ENCODE measurements around the gene HIRA. TPM values are rescaled to one million over a fixed set of nuclear protein-coding genes. Genes with fewer than 3 reads are reported as not detected.
"Not testable (repeated sequence)": the region's sequence is repeated elsewhere in the genome, so short reads cannot be mapped to it uniquely, and the experiment has no call there.

HIRA gene
- polyA plus RNA-seq, 1 experiment = 17.1 TPM

DNA sequence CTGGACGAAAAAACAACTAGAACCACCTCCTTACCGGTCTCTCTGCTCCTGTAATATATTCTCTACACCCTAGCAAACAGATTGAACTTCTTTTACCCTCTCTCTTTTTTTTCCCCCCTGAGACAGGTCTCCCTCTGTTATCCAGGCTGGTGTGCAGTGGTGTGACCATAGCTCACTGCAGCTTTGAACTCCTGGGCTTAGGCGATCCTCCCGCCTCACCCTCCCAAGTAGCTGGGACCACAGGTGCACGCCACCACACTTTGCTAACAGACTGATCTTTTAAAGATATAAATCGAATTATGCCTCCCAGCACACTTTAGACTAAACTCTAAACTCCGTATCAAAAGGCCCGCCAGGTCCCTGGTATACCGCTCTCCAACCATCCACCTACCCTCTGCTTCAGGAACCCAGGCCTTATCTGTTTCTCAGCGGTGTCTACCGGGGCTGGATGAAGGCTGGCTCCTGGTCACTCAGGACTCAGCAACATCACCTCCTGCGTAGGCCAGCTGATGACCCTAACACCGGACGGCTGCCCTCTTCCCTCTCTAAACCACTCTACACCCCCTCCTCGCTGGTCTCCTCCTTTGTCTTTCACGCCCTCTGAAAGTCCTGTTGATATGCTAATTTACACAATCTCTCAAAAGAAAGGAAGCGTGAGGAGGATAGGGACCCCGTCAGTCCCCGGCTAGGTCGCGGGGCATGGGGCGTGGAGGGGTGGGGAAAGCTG lies 15.2 kb upstream of the HIRA start:
- ChIA-PET POLR2A (no interaction called here), CTCF (no interaction called here)
- peaks cover 11% of the 10 kb centered on the region for H3K36me3 ChIP-seq (ENCODE audit: control insufficient read depth, insufficient read depth, low read length)
- no peak for DNase-seq (ENCODE audit: low read depth)
- TF ChIP-seq, protein P1, sequence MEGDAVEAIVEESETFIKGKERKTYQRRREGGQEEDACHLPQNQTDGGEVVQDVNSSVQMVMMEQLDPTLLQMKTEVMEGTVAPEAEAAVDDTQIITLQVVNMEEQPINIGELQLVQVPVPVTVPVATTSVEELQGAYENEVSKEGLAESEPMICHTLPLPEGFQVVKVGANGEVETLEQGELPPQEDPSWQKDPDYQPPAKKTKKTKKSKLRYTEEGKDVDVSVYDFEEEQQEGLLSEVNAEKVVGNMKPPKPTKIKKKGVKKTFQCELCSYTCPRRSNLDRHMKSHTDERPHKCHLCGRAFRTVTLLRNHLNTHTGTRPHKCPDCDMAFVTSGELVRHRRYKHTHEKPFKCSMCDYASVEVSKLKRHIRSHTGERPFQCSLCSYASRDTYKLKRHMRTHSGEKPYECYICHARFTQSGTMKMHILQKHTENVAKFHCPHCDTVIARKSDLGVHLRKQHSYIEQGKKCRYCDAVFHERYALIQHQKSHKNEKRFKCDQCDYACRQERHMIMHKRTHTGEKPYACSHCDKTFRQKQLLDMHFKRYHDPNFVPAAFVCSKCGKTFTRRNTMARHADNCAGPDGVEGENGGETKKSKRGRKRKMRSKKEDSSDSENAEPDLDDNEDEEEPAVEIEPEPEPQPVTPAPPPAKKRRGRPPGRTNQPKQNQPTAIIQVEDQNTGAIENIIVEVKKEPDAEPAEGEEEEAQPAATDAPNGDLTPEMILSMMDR (IDR thresholded peaks at IDR 0.05; ENCODE audit: insufficient read depth, low read depth, low read length) = no peak
- H3K27me3 ChIP-seq (ENCODE audit: control insufficient read depth, insufficient read depth, low read length) = no peaks in the 10 kb centered on the region
- peak overlapping the region; percentile 76 for H3K4me3 ChIP-seq (ENCODE audit: low read depth, low read length)

GRCh38 chr22:19445279-19445982 lies 13.9 kb upstream of the HIRA start:
- not testable (repeated sequence) for H3K36me3 ChIP-seq (ENCODE audit: control insufficient read depth, insufficient read depth, low read length); DNase-seq (ENCODE audit: low read depth); H3K4me3 ChIP-seq (ENCODE audit: low read depth, low read length); H3K27me3 ChIP-seq (ENCODE audit: control insufficient read depth, insufficient read depth, low read length)
- ChIA-PET POLR2A (interaction anchor here (0.6 kb wide), 1 partner anchor 19 kb away, joined by 3 read pairs; no protein-coding TSS in a partner anchor), CTCF (interaction anchor here (0.7 kb wide), 1 partner anchor 78 kb away, joined by 3 read pairs; no protein-coding TSS in a partner anchor)

DNA sequence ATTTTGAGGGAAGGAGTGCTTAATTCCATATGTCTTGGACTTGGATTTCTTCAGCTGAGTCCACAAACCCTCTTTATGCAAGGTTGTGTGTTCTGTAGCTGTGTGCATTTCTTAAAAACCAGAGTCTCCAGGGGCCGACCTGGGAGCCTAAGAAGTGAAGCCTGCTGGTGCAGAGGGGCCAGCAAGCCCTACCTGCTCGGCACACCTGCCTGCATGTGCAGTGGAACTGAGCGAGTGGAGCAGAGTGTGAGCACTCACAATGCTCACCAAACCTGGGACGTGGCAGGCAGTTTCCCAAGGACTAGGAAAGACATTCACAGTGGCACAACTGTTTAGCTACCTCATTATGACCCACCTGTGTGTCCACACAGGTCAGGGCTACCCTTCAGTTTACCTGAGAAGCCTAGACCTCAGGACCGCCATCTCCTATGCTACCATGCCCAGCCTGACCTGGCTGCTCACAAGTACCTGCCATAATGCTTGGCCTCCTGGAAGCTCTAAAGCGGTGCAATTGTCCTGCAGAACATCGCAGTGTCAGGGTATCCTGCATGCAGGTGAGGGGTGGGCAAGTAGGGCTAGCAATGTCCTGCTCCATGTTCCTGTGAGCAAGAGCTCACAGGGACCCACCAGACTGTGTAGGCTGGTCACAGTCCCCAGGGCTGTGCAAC lies 12.1 kb upstream of the HIRA start:
- POLR2A ChIA-PET = no interaction called here
- DNase-seq (ENCODE audit: low read depth) = no peak
- CTCF ChIA-PET = no interaction called here
- Histone ChIP-seq H3K27me3 (ENCODE audit: control insufficient read depth, insufficient read depth, low read length) (no peaks in the 10 kb centered on the region), H3K4me3 (ENCODE audit: low read depth, low read length) (no peak overlapping the region), H3K36me3 (ENCODE audit: control insufficient read depth, insufficient read depth, low read length) (peaks cover 4% of the 10 kb centered on the region)
- TF ChIP-seq, protein P1 (IDR thresholded peaks at IDR 0.05; ENCODE audit: insufficient read depth, low read depth, low read length) = no peak

- DNase-seq (ENCODE audit: low read depth) = no peak
- POLR2A ChIA-PET = no interaction called here
- peaks cover 4% of the 10 kb centered on the region for H3K36me3 ChIP-seq (ENCODE audit: control insufficient read depth, insufficient read depth, low read length)
Observed at GRCh38 chr22:19442166-19442565, 10.6 kb upstream of the HIRA start.

GRCh38 chr22:19440411-19441195 lies 9.1 kb upstream of the HIRA start:
- TF ChIP-seq, protein P1 (IDR thresholded peaks at IDR 0.05; ENCODE audit: insufficient read depth, low read depth, low read length) = no peak
- Histone ChIP-seq H3K4me3 (ENCODE audit: low read depth, low read length) (no peak overlapping the region), H3K27me3 (ENCODE audit: control insufficient read depth, insufficient read depth, low read length) (no peaks in the 10 kb centered on the region), H3K36me3 (ENCODE audit: control insufficient read depth, insufficient read depth, low read length) (peaks cover 6% of the 10 kb centered on the region)
- POLR2A ChIA-PET = no interaction called here
- no peak for DNase-seq (ENCODE audit: low read depth)
- CTCF ChIA-PET = no interaction called here

More at GRCh38 chr22:19442166-19442565, 10.6 kb upstream of the HIRA start:
- Histone ChIP-seq H3K4me3 (ENCODE audit: low read depth, low read length) (no peak overlapping the region), H3K27me3 (ENCODE audit: control insufficient read depth, insufficient read depth, low read length) (no peaks in the 10 kb centered on the region)
- TF ChIP-seq, protein P1 (IDR thresholded peaks at IDR 0.05; ENCODE audit: insufficient read depth, low read depth, low read length) = no peak
- CTCF ChIA-PET = no interaction called here
